DMS79 treated with DMSO at 0.1 percent for 48 hours (cell line): ENCODE results near the gene COASY.
A peak's percentile ranks its signal among the peaks of the same experiment; 100 is the strongest.
"Not testable (repeated sequence)": the region's sequence is repeated elsewhere in the genome, so short reads cannot be mapped to it uniquely, and the experiment has no call there.

Experiments used
- DNase-seq: peaks from one replicate; lab custom pipeline; 2025; lab: John Stamatoyannopoulos, UW

COASY gene

DNA sequence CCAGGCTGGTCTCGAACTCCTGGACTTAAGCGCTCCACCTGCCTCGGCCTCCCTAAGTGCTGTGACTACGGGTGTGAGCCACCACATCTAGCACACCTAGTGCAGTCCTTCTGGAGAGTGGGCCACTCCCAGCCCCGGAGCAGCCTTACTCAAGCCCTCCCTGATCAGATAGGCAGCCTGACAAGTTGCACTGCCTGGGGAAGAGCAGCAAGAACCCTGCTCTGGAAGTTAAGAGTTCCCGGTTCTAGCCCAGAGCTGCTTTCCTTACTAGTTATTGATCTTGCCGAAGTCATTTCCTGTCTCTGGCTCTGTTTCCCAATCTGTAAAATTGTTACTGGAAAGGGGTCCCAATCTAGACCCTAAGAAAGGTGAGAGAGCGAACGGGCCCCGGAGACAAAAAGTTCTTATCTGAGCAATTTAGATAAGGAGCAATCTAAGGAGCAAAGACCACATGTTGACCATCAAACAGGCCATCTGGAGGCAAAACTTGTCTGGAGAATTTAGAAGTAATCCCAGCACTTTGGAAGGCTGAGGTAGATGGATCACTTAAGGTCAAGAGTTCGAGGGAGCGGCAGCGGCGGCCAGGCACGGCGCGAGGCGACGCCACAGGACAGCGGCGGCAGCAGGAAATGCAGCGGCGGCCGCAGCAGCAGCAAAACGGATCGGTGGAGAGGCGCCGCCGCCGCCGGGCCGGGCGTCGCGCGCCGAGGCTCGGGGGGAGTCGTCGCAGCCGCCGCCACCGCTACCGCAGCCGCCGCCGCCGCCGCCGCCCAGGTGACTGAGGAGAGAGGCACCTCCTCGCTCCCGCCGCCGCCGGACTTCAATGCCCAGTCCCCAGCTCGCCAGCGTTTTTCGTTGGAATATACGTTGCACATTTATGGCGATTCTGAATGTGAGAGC, 30.2 kb upstream of the COASY start:
- peak; percentile 60 for DNase-seq

DNA sequence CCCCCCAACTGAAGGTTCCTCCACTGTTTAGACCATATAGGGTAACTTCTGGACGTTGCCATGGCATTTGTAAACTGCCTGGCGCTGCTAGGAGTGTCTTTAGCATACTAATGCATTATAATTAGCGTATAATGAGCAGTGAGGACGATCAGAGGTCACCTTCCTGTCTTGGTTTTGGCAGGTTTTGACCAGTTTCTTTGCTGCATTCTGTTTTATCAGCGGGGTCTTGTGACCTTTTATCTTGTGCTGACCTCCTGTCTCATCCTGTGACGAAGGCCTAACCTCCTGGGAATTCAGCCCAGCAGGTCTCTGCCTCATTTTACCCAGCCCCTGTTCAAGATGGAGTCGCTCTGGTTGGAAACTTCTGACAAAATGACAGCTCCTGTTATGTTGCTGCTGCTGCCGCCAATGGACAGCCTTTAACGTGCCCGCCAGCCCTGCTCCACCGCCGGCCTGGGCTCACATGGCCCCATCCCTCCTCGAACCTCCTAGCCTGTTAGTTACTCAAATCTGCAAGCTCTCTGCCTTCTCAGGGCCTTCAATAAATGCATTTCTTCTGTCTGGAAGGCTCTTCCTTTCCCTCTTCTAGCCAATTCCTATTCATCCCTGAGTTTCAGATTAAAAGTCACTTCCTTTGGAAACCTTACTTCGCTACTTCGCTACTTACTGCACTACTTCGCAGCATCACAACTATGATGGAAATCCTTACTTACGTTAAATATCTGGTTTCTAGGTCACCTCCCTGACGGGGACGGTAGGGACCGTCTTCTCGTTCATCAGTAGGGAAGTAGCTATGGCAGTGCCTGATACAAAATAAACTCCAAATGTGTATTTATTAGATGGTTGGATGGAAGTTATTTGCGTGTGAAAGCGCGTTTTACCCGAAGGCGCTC, 26.5 kb upstream of the COASY start:
- peak; percentile 50 for DNase-seq

DNA sequence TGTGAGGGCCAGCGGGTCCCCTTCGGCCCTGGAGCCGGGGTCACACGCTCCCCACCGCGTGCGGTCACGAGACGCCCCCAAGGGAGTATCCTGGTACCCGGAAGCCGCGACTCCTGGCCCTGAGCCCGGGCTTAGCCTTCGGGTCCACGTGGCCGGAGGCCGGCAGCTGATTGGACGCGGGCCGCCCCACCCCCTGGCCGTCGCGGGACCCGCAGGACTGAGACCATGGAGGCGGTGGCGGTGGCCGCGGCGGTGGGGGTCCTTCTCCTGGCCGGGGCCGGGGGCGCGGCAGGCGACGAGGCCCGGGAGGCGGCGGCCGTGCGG, 25.9 kb upstream of the COASY start, which contains the start of gene NAGLU:
Gene NAGLU (plus strand): TSS at position 194 of the 324 bp plus-strand sequence. CDS start 32 bp downstream, at position 226.
- DNase-seq: peak; percentile 82

DNA sequence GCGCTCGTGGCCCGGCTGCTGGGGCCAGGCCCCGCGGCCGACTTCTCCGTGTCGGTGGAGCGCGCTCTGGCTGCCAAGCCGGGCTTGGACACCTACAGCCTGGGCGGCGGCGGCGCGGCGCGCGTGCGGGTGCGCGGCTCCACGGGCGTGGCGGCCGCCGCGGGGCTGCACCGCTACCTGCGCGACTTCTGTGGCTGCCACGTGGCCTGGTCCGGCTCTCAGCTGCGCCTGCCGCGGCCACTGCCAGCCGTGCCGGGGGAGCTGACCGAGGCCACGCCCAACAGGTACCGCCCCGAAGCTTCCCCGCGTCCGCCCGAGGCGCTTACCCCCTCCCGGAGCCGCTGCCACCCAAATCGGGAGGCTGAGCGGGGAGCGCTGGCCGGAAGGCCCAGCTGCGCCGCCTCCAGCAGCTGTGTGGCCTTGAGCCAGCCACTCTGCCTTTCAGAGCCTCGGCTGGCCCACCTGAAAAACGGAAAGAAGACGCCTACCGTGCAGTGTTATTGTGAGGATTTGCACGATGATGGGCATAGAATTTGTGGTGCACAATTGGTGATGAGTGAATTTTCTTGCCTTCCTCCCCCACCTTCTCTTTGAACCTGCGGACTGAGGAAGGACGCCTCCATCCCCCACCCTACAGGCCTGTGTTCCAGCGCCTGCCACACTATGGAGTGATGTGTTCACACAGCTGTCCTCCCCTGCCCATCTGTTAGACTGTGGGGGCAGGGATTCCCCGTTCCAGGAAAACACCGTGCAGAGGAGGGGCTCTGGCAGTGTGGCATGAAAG, 25.4 kb upstream of the COASY start:
- peak; percentile 67 for DNase-seq

DNA sequence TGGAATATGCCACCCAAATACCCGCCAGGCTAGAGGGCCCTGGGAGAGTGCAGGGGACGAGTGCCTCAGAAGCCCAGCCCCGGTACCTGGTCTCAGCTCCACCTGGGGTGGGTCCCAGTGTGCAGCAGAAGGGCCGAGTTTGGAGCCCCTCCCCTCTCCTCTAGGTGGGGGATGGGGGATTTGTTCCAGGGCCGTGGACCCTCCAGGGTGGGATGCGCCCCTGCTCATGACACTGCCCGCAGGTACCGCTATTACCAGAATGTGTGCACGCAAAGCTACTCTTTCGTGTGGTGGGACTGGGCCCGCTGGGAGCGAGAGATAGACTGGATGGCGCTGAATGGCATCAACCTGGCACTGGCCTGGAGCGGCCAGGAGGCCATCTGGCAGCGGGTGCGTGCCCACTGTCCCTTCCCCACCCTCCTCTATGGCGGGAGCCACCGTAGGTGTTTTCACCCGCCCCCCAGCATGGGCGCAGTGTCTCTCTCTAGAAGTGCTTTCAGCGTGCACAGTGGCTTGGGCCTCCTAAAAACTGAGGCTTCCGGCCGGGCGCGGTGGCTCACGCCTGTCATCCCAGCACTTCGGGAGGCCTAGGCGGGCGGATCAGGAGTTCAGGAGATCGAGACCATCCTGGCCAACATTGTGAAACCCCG, 24.7 kb upstream of the COASY start:
- no peak for DNase-seq

DNA sequence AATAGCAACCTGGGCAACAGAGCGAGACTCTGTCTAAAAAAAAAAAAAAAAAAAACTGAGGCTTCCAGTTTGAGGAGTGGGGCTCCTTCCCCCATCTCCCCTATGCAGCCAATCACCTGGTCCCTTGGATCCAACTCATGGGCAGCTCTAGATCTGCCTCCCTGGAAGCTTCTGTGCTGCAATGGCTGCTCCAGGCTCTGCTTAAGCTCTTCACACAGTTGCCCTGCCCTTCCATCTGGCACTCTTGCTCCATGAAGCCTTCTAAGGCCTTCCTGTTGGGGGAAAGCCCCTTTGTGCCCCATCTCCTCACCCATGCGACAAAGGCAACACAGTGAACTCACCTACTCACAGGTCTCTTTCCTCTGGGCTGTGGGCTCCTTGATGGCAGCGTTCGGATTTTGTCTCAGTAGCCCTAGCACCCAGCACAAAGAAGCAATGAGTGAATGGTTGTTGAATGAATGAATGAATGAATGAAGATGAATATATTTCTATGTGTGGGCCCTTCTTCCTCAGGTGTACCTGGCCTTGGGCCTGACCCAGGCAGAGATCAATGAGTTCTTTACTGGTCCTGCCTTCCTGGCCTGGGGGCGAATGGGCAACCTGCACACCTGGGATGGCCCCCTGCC, 24.0 kb upstream of the COASY start:
- no peak for DNase-seq

DNA sequence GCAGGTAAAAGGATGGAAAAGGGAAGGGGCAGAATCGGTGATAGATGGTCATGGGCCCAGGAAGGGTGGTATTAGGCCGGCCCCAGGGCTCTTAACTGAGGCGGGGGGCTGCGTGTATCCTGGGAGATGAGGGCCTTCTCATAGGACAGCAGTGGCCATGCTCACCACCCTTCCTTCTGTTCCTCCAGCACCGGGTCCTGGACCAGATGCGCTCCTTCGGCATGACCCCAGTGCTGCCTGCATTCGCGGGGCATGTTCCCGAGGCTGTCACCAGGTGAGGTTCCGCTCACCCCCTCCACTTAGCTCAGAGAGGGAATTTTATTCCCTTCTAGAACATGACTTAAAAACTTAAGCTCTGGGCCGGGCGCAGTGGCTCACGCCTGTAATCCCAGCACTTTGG, 23.5 kb upstream of the COASY start:
- no peak for DNase-seq

DNA sequence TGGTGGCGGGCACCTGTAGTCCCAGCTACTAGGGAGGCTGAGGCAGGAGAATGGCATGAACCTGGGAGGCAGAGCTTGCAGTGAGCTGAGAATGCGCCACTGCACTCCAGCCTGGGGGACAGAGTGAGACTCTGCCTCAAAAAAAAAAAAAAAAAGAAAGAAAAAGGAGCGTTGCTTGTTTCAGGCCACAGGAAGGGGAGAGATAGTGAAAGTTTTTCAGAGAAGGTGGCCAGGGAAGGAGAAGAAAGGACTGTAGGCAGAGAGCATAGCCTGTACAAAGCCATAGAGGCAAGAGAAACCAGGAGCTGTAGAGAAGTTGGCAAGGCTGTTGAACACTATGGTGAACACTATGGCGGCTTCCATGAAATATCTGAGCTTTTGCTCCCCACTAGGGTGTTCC, 21.4 kb upstream of the COASY start:
- DNase-seq: not testable (repeated sequence)

DNA sequence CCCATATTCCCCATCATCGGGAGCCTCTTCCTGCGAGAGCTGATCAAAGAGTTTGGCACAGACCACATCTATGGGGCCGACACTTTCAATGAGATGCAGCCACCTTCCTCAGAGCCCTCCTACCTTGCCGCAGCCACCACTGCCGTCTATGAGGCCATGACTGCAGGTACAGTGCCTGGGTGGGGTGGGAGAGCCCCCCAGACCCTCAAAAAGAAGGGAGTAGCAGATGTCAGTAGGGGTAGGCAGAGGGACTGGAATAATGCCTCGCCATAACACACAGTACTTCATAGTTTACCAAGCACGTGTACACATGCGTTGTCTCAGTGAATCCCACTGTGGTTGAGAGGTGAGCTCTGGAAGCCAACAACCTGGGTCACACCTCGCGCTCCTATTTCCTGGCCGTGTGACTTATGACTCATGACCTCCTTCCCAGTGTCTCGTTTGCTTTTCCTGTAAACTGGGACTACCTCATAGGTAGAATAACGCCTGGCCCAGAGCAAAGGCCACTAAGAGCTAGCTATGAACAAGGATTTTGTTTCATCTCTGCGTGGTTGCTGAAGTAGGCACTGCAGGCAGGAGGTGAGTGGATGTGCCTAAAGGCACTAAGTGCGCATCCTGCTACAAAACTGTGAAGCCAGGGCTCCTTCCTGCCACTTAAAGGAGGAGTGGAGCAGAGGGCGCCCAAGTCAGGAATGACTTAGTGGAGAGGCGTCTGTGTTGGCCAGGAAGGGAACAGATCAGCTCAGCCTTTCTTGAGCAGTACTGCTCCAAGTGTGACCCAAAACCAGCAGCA, 20.7 kb upstream of the COASY start:
- DNase-seq: no peak

DNA sequence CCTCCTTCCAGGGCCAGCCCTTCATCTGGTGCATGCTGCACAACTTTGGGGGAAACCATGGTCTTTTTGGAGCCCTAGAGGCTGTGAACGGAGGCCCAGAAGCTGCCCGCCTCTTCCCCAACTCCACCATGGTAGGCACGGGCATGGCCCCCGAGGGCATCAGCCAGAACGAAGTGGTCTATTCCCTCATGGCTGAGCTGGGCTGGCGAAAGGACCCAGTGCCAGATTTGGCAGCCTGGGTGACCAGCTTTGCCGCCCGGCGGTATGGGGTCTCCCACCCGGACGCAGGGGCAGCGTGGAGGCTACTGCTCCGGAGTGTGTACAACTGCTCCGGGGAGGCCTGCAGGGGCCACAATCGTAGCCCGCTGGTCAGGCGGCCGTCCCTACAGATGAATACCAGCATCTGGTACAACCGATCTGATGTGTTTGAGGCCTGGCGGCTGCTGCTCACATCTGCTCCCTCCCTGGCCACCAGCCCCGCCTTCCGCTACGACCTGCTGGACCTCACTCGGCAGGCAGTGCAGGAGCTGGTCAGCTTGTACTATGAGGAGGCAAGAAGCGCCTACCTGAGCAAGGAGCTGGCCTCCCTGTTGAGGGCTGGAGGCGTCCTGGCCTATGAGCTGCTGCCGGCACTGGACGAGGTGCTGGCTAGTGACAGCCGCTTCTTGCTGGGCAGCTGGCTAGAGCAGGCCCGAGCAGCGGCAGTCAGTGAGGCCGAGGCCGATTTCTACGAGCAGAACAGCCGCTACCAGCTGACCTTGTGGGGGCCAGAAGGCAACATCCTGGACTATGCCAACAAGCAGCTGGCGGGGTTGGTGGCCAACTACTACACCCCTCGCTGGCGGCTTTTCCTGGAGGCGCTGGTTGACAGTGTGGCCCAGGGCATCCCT, 18.5 kb upstream of the COASY start:
- DNase-seq: no peak

DNA sequence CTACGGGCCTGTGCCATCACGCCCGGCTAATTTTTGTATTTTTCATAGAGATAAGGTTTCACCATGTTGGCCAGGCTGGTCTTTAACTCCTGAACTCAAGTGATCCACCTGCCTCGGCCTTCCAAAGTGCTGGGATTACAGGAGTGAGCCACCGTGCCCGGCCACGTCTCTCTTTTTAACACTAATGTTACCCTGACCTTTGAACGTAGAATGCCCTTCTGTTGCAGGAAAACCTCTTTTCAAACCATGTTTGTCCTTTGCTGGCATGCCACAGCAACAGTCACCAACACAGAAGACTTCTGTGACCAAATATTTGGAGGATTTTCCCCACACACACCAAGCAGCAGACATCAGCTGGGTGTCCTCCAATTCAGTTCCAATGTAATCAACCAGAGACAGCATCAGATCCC, 17.1 kb upstream of the COASY start:
- no peak for DNase-seq

DNA sequence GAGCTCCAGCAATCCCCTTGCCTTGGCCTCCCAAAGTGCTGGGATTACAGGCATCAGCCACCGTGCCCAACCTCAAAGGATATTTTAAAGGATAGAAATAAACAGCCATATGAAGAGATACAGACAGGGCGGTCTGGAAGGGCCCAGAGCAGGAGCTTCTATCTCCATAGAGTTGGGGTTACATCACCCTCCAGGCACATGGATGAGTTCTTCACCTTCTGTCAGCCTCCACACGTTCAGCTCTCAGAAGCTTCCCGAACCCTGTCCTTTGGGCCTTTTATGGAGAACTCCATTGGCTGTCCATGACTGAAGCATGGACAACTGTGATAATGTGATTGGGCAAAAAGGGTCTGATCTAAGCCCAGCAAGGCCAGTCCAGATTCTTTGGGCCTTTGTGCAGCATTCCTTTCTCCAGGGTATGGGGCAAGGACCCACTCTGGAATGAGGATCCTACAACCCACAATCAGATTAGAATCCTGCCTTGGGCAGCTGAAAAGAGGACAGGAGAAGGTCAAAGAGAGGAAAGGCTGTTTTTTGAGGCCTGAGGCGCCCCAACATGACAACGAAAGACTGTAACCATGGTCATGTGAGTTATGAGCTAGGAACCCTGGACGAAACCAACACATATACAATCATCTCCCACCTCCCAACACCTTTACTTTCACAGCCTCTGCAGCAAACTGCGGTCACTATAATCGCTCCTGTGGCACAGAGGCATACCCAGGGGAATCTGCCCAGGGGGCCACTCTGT, 16.0 kb upstream of the COASY start:
- not testable (repeated sequence) for DNase-seq

DNA sequence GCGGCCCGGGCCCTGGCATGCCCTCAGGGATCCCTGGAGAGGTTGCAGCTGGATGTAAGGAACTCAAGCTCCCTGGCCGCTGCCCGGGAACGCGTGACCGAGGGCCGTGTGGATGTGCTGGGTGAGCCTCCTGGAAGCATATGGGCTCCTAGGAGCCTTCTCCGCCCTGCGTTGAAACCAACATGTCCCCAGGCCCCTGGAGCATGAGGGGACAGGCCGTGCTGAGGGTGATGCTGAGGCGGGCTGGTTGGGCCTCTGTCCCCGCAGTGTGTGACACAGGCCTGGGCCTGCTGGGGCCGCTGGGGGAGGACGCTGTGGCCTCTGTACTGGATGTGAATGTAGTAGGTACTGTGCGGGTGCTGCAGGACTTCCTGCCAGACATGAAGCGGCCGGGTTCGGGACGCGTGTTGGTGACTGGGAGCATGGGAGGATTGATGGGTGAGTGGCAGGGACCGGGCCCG, 14.9 kb upstream of the COASY start:
- DNase-seq: no peak

DNA sequence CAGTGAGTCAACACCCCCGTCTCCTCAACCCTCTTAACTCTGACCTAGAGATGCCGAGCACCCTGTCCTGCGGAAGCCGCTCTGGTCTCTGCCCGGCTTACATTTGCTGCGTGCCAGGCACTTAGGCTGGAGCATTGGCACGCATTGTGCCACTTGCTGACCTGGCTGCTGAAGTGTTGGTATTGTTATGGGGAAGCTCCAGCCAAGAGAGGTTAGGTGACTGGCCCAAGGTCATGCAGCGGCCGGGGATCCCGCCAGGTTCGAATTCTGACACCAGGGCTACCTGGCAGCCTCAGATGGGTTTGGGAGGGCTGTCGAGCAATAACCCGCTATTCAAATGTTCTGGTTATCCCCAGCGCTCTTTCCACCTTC, 14.3 kb upstream of the COASY start:
- no peak for DNase-seq

DNA sequence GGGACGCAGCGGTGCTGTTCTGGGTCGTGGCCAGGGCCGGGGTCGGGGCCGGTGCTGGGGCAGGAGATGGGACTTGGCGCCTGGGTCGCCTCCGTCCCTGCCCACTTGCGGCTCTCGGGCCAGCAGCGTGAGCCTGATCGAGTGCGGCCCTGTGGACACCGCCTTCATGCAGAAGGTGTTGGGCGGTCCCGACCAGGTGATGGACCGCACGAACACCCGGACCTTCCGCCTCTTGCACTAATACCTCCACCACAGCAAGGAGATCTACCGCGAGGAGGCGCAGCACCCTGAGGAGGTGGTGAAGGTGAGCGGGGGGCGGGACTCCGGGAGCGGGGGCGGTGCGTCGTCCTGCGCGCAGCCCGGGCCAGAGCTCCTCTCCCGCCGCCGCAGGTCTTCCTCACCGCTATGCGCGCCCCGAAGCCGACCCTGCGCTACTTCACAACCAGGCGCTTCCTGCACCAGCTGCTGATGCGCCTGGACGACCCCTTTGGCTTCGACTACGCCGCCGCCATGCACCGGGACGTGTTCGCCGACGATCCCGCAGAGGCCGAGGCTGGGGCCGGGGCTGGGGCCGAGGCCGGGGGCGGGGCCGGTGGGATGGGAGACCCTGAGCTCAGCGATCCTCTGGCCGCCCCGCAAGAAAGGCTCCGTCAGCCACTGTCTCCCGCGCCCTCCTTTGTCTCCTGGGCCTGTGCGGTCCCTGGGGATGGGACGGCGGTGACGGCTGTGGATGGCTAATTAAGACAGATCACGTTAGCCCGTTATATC, 13.7 kb upstream of the COASY start:
- peak; percentile 53 for DNase-seq

DNA sequence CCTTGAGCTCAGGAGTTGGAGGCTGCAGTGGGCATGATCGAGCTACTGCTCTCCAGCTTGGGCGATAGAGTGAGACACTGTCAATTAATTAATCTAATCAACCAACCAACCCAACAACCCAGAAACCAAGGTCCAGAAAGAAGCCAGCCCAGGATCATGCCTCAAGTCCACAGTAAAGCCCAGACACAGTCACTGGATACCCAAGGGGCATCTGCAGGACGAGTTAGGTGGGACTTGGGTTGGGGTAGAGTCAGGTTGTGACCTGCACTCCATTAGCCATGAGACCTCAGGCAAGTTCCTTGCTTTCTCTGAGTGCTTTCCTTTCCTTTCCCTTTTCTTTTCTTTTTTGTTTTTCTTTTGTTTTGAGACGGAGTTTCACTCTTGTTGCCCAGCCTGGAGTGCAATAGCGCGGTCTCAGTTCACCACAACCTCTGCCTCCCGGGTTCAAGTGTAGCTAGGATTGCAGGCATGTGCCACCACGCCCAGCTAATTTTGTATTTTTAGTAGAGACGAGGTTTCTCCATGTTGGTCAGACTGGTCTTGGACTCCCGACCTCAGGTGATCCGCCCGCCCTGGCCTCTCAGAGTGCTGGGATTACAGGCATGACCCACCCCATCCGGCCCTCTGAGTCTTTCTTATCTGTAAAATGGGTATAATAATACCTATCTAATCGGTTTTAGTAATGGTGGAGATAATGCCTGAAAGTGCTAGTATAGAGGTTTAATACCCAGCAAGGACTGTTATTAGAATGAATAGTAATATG, 12.8 kb upstream of the COASY start:
- DNase-seq: no peak

DNA sequence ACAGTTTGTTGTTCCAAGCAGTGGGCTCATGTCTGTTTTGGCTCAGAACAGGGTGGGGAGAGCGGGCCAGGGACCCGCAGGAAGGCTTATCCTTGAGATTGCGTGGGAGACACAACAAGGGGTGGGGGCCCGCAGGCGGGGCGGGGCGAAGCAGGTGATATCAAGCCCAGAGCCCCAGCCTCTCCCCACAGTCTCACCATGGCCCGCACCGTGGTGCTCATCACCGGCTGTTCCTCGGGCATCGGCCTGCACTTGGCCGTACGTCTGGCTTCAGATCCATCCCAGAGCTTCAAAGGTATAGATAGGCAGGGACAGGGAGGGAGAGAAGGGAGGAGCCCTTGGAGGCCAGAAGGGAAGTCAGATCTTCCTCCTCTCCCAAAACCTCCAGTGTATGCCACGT, 9.2 kb upstream of the COASY start, which contains the start of gene HSD17B1:
Gene HSD17B1 (plus strand): TSS at position 188 of the 400 bp plus-strand sequence. CDS start 11 bp downstream, at position 199.
- not testable (repeated sequence) for DNase-seq
